HUES6 (cell line): ENCODE data around the gene SERPINB12.

ENCODE experiments used
- H3K27ac ChIP-seq: 2 replicates; pipeline ENCODE4 v1.7.0; 2013; ENCODE audit warnings: low read depth, mild to moderate bottlenecking, low read length, inconsistent platforms
- H3K27me3 ChIP-seq: 2 replicates; pipeline ENCODE4 v1.6.1; 2013; ENCODE audit warnings: low read length; ENCODE audit not compliant: control insufficient read depth, insufficient read depth
- H3K36me3 ChIP-seq: 2 replicates; pipeline ENCODE4 v1.6.1; 2013; ENCODE audit warnings: low read length; ENCODE audit not compliant: control insufficient read depth, insufficient read depth
- H3K4me1 ChIP-seq: 2 replicates; pipeline ENCODE4 v1.6.1; 2013; ENCODE audit warnings: low read length; ENCODE audit not compliant: control insufficient read depth, insufficient read depth
- H3K4me3 ChIP-seq: 2 replicates; pipeline ENCODE4 v1.5.1; 2013; ENCODE audit warnings: low read depth, low read length
- H3K9ac ChIP-seq: one replicate; pipeline ENCODE4 v1.6.1; 2013; ENCODE audit warnings: mild to moderate bottlenecking, low read length
- H3K9me3 ChIP-seq: 2 replicates; pipeline ENCODE4 v1.6.1; 2013; ENCODE audit warnings: low read depth, low read length; ENCODE audit not compliant: control insufficient read depth, insufficient read depth

SERPINB12 gene

GRCh38 chr18:63596964-63597363 lies 54.8 kb downstream of the SERPINB12 start:
- no peaks in the 10 kb centered on the region for H3K27me3 ChIP-seq
- H3K36me3 ChIP-seq: no peaks in the 10 kb centered on the region
- H3K4me1 ChIP-seq: no peaks in the 10 kb centered on the region
- H3K4me3 ChIP-seq: no peak overlapping the region
- no peaks in the 10 kb centered on the region for H3K9me3 ChIP-seq
- H3K9ac ChIP-seq: no peak overlapping the region
- no peak overlapping the region for H3K27ac ChIP-seq

- no peak overlapping the region for H3K27ac ChIP-seq
- no peaks in the 10 kb centered on the region for H3K27me3 ChIP-seq
- no peak overlapping the region for H3K4me3 ChIP-seq
- H3K9ac ChIP-seq: no peak overlapping the region
- no peaks in the 10 kb centered on the region for H3K4me1 ChIP-seq
- H3K9me3 ChIP-seq: no peaks in the 10 kb centered on the region
- no peaks in the 10 kb centered on the region for H3K36me3 ChIP-seq
Measured at GRCh38 chr18:63603355-63603754, 61.2 kb downstream of the SERPINB12 start.

DNA sequence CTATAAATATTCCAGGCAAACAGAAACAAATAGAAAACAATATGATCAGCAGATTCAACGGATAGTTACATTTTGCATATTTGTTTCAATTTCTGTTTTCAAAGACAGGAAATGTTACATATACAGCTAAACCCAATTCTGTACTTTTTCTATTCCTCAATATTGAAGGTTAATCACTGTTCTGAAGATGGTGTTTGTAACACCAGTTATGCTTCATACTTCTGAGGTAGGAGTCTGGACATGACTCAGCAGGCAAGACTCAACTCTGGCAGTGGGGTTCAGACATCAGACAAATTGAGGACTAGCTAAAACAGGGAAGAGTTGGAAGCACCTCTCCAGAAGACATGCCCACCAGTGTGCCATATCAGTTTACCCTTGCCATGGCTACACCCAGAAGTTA lies 61.6 kb downstream of the SERPINB12 start:
- H3K36me3 ChIP-seq: no peaks in the 10 kb centered on the region
- no peak overlapping the region for H3K9ac ChIP-seq
- no peaks in the 10 kb centered on the region for H3K9me3 ChIP-seq
- no peak overlapping the region for H3K27ac ChIP-seq
- H3K4me1 ChIP-seq: no peaks in the 10 kb centered on the region
- H3K4me3 ChIP-seq: no peak overlapping the region
- no peaks in the 10 kb centered on the region for H3K27me3 ChIP-seq

GRCh38 chr18:63604791-63605567 lies 62.8 kb downstream of the SERPINB12 start:
- no peak overlapping the region for H3K4me3 ChIP-seq
- no peak overlapping the region for H3K27ac ChIP-seq
- no peaks in the 10 kb centered on the region for H3K4me1 ChIP-seq
- H3K9ac ChIP-seq: no peak overlapping the region
- no peaks in the 10 kb centered on the region for H3K27me3 ChIP-seq
- H3K36me3 ChIP-seq: no peaks in the 10 kb centered on the region
- H3K9me3 ChIP-seq: no peaks in the 10 kb centered on the region

DNA sequence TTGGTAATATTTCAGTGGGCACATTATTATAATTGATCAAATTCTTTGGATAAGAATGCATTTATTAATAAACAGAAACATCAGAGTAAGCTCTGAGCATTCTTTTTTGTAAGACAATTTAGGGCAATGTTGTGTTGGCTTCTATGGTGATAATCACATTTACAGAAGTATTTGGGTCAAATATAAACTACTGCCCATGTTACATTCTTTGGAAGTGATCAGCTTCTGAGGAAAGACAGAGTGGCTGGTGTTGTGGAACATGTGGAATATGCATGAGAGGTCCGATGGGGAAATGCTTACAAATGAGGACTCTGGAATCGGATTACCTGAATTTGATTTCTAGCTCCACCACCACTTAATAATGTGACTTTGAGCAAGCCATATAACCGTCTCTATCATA lies 64.4 kb downstream of the SERPINB12 start:
- H3K4me1 ChIP-seq: no peaks in the 10 kb centered on the region
- H3K4me3 ChIP-seq: no peak overlapping the region
- no peaks in the 10 kb centered on the region for H3K27me3 ChIP-seq
- no peak overlapping the region for H3K9ac ChIP-seq
- H3K27ac ChIP-seq: no peak overlapping the region
- H3K9me3 ChIP-seq: no peaks in the 10 kb centered on the region
- H3K36me3 ChIP-seq: no peaks in the 10 kb centered on the region

GRCh38 chr18:63613420-63613819 lies 71.3 kb downstream of the SERPINB12 start:
- Histone ChIP-seq H3K27me3 (no peaks in the 10 kb centered on the region), H3K9me3 (no peaks in the 10 kb centered on the region), H3K4me1 (peaks cover 7% of the 10 kb centered on the region), H3K9ac (no peak overlapping the region), H3K36me3 (no peaks in the 10 kb centered on the region), H3K27ac (no peak overlapping the region), H3K4me3 (no peak overlapping the region)

- no peaks in the 10 kb centered on the region for H3K36me3 ChIP-seq
- H3K27me3 ChIP-seq: no peaks in the 10 kb centered on the region
- H3K4me1 ChIP-seq: peaks cover 7% of the 10 kb centered on the region
- H3K4me3 ChIP-seq: no peak overlapping the region
- H3K9me3 ChIP-seq: peaks cover 6% of the 10 kb centered on the region; the same call in 1 of the 2 replicates
- H3K27ac ChIP-seq: no peak overlapping the region
- no peak overlapping the region for H3K9ac ChIP-seq
Measured at GRCh38 chr18:63617049-63617914, 75.1 kb downstream of the SERPINB12 start.

DNA sequence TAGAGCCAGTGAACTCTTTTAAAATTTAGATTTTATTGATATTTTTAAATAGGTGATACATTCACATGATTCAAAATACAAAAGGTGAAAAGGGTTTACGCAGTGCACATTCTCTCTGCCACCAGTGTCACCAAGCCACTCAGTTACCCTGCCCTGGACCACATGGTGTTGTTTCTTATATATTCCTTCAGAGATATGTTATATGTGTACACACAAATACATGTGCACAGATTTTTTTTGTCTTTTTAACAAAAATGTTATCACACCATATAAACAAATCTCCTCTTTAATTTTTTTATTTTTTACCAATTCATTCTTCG lies 75.7 kb downstream of the SERPINB12 start:
- Histone ChIP-seq H3K36me3 (no peaks in the 10 kb centered on the region), H3K27ac (no peak overlapping the region), H3K9me3 (peaks cover 6% of the 10 kb centered on the region; the same call in 1 of the 2 replicates), H3K27me3 (no peaks in the 10 kb centered on the region), H3K4me1 (peaks cover 7% of the 10 kb centered on the region), H3K4me3 (no peak overlapping the region), H3K9ac (no peak overlapping the region)
